CD14-positive monocyte (primary cell): Measurements from ENCODE around the gene BORA. TPM values are rescaled to one million over a fixed set of nuclear protein-coding genes. Genes with fewer than 3 reads are reported as not detected.

Experiments used
- DNase-seq, 3 donors: peaks; one replicate each; pipeline ENCODE4 v3.0.0-alpha.2; 2011 to 2022
- H2AFZ ChIP-seq: 2 replicates; pipeline ENCODE4 v1.6.0; 2012; ENCODE audit warnings: mild to moderate bottlenecking, low read depth, low read length, inconsistent platforms; ENCODE audit not compliant: insufficient read depth, poor library complexity, severe bottlenecking
- H3K27ac ChIP-seq, 2 donors: 1 replicate in 1 of 2; 2 replicates in 1 of 2; pipeline ENCODE4 v1.5.1; 2012 to 2013; ENCODE audit warnings: low read length in 2 of 2, control low read depth in 1 of 2, inconsistent platforms in 1 of 2, low read depth in 1 of 2, mild to moderate bottlenecking in 1 of 2
- H3K27me3 ChIP-seq, 2 donors: one replicate each; pipeline versions ENCODE4 v1.6.0 to v1.6.1; 2011 to 2013; ENCODE audit warnings: low read length in 2 of 2; ENCODE audit not compliant: control insufficient read depth in 2 of 2, insufficient read depth in 2 of 2
- H3K36me3 ChIP-seq, 2 donors: replicated peaks in 1 of 2; 1 replicate in 1 of 2; 2 replicates in 1 of 2; pipeline versions ENCODE4 v1.5.1 to v1.6.1; 2012 to 2013; ENCODE audit warnings: low read length in 2 of 2, control low read depth in 1 of 2, inconsistent platforms in 1 of 2, mild to moderate bottlenecking in 1 of 2; ENCODE audit not compliant: insufficient read depth in 2 of 2, control insufficient read depth in 1 of 2
- H3K4me1 ChIP-seq, 2 donors: 1 replicate in 1 of 2; 2 replicates in 1 of 2; pipeline versions ENCODE4 v1.5.1 to v1.6.1; 2012 to 2013; ENCODE audit warnings: low read length in 2 of 2, control low read depth in 1 of 2, inconsistent platforms in 1 of 2, mild to moderate bottlenecking in 1 of 2, moderate library complexity in 1 of 2; ENCODE audit not compliant: insufficient read depth in 2 of 2, control insufficient read depth in 1 of 2
- H3K4me2 ChIP-seq: replicated peaks from 2 replicates; pipeline ENCODE3; 2012; ENCODE audit warnings: low read length, moderate library complexity, mild to moderate bottlenecking; ENCODE audit not compliant: poor library complexity, severe bottlenecking; ENCODE audit errors: extremely low read depth
- H3K4me3 ChIP-seq, 3 experiments: fragments of 200-600 bp in 1 of 3; sonication (generic) in 1 of 3; replicated peaks in 1 of 3; 1 replicate in 2 of 3; 2 replicates in 1 of 3; pipeline ENCODE4 v1.5.1; 2011 to 2013; ENCODE audit warnings: low read length in 3 of 3, mild to moderate bottlenecking in 3 of 3, control low read depth in 2 of 3, low read depth in 2 of 3, inconsistent platforms in 1 of 3, moderate library complexity in 1 of 3
- H3K79me2 ChIP-seq: 2 replicates; pipeline ENCODE4 v1.6.0; 2012; ENCODE audit warnings: mild to moderate bottlenecking, control low read depth, inconsistent platforms, low read length, moderate library complexity; ENCODE audit not compliant: insufficient read depth
- H3K9ac ChIP-seq: 2 replicates; pipeline ENCODE4 v1.6.0; 2017; ENCODE audit warnings: low read length, mild to moderate bottlenecking; ENCODE audit not compliant: insufficient read depth, poor library complexity, severe bottlenecking
- H3K9me3 ChIP-seq, 2 donors: replicated peaks in 1 of 2; 1 replicate in 1 of 2; 2 replicates in 1 of 2; pipeline versions ENCODE4 v1.5.1 to v1.6.1; 2012 to 2013; ENCODE audit warnings: low read length in 2 of 2, control low read depth in 1 of 2; ENCODE audit not compliant: control insufficient read depth in 1 of 2, insufficient read depth in 1 of 2
- H4K20me1 ChIP-seq: 2 replicates; pipeline ENCODE4 v1.6.0; 2012; ENCODE audit warnings: mild to moderate bottlenecking, low read length, control low read depth, moderate library complexity; ENCODE audit not compliant: insufficient read depth
- H3K27ac Mint-ChIP-seq, 7 donors: one replicate each; pipeline ENCODE4 v1.8.0; 2020; ENCODE audit warnings: mild to moderate bottlenecking in 7 of 7, mixed read lengths in 7 of 7, moderate library complexity in 6 of 7, inconsistent platforms in 2 of 7
- H3K27me3 Mint-ChIP-seq, 3 donors: one replicate each; pipeline ENCODE4 v1.8.0; 2021 to 2022; ENCODE audit warnings: low read depth in 3 of 3, mild to moderate bottlenecking in 3 of 3, mixed read lengths in 3 of 3, moderate library complexity in 3 of 3, inconsistent platforms in 1 of 3
- H3K36me3 Mint-ChIP-seq, 2 donors: one replicate each; pipeline ENCODE4 v1.8.0; 2020; ENCODE audit warnings: mixed read lengths in 2 of 2, inconsistent platforms in 1 of 2, mild to moderate bottlenecking in 1 of 2
- H3K4me1 Mint-ChIP-seq: one replicate; pipeline ENCODE4 v1.8.0; 2020; ENCODE audit warnings: mild to moderate bottlenecking, mixed read lengths
- H3K4me3 Mint-ChIP-seq, 2 donors: one replicate each; pipeline ENCODE4 v1.8.0; 2020; ENCODE audit warnings: mild to moderate bottlenecking in 2 of 2, mixed read lengths in 2 of 2, moderate library complexity in 1 of 2
- H3K9me3 Mint-ChIP-seq, 7 donors: one replicate each; pipeline ENCODE4 v1.8.0; 2020 to 2022; ENCODE audit warnings: mixed read lengths in 7 of 7, mild to moderate bottlenecking in 6 of 7, moderate library complexity in 6 of 7, inconsistent platforms in 2 of 7
- WGBS: methylation state at CpG from one replicate; pipeline ENCODE4 v1.1.5; 2013; ENCODE audit warnings: missing lambda C conversion rate; ENCODE audit not compliant: insufficient coverage; 5-methylcytosine and 5-hydroxymethylcytosine counted together
- intact Hi-C, 2 donors: fragments of 100-400 bp; cut with micrococcal nuclease; formaldehyde crosslinking; loops; one replicate each; pipeline versions ENCODE4 v1.15.0 to v1.15.1; 2023
- polyA plus RNA-seq, 3 donors: library from polyadenylated mRNA; depleted of rRNA in 1 of 3; unstranded in 2 of 3; stranded (reverse) in 1 of 3; fragments of 300-500 nt in 2 of 3; fragments of >200 nt in 1 of 3; fragmentation: Illumina TruSeq in 2 of 3; gene quantifications; 1 replicate in 2 of 3; 2 replicates in 1 of 3; pipeline ENCODE4 v1.2.3, GENCODE V29; 2012 to 2021
- TF ChIP-seq, protein P1 (sequence below): fragments of 200-600 bp; IDR thresholded peaks from one replicate; pipeline ENCODE4 v1.8.0; 2022; ENCODE audit warnings: antibody characterized with exemption, mild to moderate bottlenecking

The BORA gene
- polyA plus RNA-seq, 3 donors: 2.1 to 4.7 (median 2.9) TPM

DNA sequence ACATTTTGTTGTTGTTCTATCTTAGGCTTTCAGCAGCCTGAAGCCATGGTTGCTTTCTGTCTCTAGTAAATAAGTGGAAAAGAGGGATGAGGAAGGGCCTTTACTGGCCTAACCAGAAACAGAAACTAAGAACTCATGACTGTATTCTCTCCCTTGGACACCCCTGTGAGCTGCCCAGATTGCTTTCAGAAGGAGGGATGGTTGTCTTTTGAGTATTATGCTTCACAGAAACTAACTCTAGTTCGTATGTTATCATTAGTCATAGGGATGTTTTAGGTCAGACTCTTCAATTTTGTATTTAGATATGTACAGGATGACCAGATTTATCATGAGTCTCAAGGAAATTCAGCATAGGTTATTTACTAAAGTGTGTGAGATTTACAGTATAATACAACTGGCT is 17.5 kb downstream of the BORA start:
- peak overlapping the region in 2 of 7 donors; percentile 25 to 72 for H3K27ac Mint-ChIP-seq
- no peak overlapping the region for H3K4me2 ChIP-seq
- H3K27ac ChIP-seq: peak overlapping the region in 1 of 2 donors; percentile 28
- H3K27me3 Mint-ChIP-seq: no peaks in the 10 kb centered on the region
- peaks cover 61 to 66% of the 10 kb centered on the region in 2 donors for H3K36me3 Mint-ChIP-seq
- H3K9me3 Mint-ChIP-seq: no peaks in the 10 kb centered on the region
- TF ChIP-seq, protein P1, sequence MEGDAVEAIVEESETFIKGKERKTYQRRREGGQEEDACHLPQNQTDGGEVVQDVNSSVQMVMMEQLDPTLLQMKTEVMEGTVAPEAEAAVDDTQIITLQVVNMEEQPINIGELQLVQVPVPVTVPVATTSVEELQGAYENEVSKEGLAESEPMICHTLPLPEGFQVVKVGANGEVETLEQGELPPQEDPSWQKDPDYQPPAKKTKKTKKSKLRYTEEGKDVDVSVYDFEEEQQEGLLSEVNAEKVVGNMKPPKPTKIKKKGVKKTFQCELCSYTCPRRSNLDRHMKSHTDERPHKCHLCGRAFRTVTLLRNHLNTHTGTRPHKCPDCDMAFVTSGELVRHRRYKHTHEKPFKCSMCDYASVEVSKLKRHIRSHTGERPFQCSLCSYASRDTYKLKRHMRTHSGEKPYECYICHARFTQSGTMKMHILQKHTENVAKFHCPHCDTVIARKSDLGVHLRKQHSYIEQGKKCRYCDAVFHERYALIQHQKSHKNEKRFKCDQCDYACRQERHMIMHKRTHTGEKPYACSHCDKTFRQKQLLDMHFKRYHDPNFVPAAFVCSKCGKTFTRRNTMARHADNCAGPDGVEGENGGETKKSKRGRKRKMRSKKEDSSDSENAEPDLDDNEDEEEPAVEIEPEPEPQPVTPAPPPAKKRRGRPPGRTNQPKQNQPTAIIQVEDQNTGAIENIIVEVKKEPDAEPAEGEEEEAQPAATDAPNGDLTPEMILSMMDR: no peak
- H3K79me2 ChIP-seq: peaks cover 28% of the 10 kb centered on the region
- DNase-seq: no peak
- H3K4me1 Mint-ChIP-seq: no peaks in the 10 kb centered on the region
- no peak overlapping the region for H3K4me3 ChIP-seq
- H3K4me1 ChIP-seq: no peaks in the 10 kb centered on the region
- no peak overlapping the region for H3K9ac ChIP-seq
- intact Hi-C loops: no loop called here
- H3K27me3 ChIP-seq: no peaks in the 10 kb centered on the region
- H3K9me3 ChIP-seq: no peaks in the 10 kb centered on the region
- no peak overlapping the region for H3K4me3 Mint-ChIP-seq
- peaks cover 4% of the 10 kb centered on the region for H4K20me1 ChIP-seq
- H2AFZ ChIP-seq: no peak overlapping the region
- peaks cover 74 to 96% of the 10 kb centered on the region in 2 donors for H3K36me3 ChIP-seq
- no CpG with 5 or more reads among the region's 1 CpG for WGBS

DNA sequence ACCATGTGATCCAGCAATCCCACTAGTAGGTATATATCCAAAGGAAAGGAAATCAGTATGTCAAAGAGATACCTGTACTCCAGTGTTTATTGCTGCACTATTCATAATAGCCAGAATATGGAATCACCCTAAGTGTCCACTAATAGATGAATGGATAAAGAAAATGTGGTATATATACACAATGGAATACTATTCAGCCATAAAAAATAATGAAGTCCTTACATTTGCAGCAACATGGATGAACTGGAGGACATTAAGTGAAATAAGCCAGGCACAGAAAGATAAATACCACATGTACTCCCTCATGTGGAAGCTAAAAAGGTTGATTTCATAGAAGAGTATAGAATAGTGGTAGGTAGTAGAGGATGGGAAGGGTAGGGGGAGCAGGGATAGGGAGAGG is 23.5 kb downstream of the BORA start:
- H3K4me2 ChIP-seq: no peak overlapping the region
- H3K27ac ChIP-seq: no peak overlapping the region
- intact Hi-C loops: no loop called here
- no peaks in the 10 kb centered on the region for H3K9me3 ChIP-seq
- peaks cover 12% of the 10 kb centered on the region for H4K20me1 ChIP-seq
- no peak overlapping the region for H3K4me3 ChIP-seq
- H3K9me3 Mint-ChIP-seq: peaks cover 0 to 2% (median 0%) of the 10 kb centered on the region in 7 donors
- peaks cover 74 to 87% of the 10 kb centered on the region in 2 donors for H3K36me3 Mint-ChIP-seq
- H3K36me3 ChIP-seq: peaks cover 89 to 99% of the 10 kb centered on the region in 2 donors
- no peak overlapping the region for H3K27ac Mint-ChIP-seq
- no peak overlapping the region for H3K9ac ChIP-seq
- H2AFZ ChIP-seq: no peak overlapping the region
- no peaks in the 10 kb centered on the region for H3K4me1 Mint-ChIP-seq
- H3K4me3 Mint-ChIP-seq: no peak overlapping the region
- H3K79me2 ChIP-seq: peaks cover 21% of the 10 kb centered on the region
- no peak for DNase-seq
- H3K4me1 ChIP-seq: no peaks in the 10 kb centered on the region
- peaks cover 0 to 2% (median 0%) of the 10 kb centered on the region in 3 donors for H3K27me3 Mint-ChIP-seq
- TF ChIP-seq, protein P1: no peak
- H3K27me3 ChIP-seq: no peaks in the 10 kb centered on the region
